Measurements from ENCODE around the gene P4HTM.
A peak's percentile ranks its signal among the peaks of the same experiment; 100 is the strongest.

The P4HTM gene

DNA sequence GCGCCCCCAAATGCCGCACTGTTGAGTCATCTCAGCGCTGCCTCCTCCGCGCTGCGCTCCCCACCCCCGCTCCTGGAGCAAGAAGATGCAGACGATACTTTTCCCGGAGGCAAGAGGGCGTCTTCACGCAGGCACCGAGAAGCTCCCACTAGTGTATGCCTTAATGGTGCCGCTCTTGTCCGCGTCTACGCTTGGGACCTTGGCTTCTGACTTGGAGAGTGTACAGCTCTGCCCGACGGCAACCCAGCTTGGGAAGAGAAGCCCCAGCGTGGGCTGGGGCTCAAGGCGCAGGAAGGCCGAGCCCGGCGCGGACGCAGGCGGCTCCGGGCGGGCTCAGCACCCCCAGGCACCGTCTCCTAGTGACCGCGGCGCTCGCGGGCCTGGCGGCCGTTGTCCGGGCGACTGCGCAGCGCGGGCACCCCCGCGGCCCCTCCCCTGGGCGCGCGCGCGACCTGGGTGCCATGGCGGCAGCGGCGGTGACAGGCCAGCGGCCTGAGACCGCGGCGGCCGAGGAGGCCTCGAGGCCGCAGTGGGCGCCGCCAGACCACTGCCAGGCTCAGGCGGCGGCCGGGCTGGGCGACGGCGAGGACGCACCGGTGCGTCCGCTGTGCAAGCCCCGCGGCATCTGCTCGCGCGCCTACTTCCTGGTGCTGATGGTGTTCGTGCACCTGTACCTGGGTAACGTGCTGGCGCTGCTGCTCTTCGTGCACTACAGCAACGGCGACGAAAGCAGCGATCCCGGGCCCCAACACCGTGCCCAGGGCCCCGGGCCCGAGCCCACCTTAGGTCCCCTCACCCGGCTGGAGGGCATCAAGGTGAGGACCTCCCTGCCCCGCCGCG is at the start of gene P4HTM:
Gene P4HTM (plus strand): TSS at position 446 of the 840 bp plus-strand sequence. CDS start 16 bp downstream, at position 462.
- DNase-seq (ENCODE audit: low read depth, low spot score): no peak

GRCh38 chr3:48945432-48945831 is 44.6 kb upstream of the P4HTM start:
- no peak for DNase-seq (ENCODE audit: low read depth, low spot score)

DNA sequence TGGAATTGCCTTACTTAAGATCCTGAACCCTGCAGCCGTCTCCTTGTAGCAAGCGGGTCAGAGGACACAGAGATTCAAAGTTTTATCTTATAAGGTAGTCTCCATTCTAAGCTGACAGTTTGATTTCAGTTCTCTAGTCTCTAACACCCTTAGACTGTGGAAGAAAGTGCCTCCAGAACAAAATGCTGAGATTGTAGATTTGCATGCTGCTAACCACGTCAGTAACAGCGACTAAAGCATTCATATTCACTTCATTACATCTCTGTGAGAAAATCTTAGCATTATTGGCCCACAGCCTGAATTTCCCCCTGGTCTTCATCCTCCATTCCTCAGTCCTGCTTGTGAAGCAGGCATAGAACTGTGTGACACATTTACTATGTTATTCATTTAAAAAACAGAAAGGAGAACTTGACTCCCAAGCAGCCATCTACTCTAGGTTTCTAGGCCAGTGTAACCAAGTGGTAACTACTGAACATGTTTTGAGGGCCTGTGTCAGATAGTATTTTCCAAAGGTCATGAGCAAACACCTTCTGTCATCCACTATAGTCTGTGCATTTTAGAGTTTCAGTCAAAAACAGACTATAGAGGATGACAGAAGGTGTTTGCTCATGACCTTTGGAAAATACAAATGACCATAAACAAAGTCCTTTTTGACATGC is 44.0 kb upstream of the P4HTM start:
- no peak for DNase-seq (ENCODE audit: low read depth, low spot score)

DNA sequence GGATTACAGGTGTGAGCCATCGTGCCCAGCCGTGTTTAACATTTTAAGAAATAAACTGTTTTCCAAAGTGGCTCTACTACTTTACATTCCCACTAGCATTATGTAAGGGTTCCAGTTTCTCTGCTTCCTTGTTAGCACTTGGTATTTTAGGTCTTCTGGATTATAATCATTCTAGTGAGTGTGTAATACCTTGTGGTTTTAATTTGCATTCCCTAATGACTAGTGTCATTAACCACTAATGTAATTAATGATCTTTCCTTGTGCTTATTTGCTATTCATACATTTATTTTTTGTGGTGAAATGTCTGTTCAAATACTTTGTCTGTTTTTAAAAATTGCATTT is 40.7 kb upstream of the P4HTM start:
- no peak for DNase-seq (ENCODE audit: low read depth, low spot score)

- DNase-seq (ENCODE audit: low read depth, low spot score): no peak
Measured at GRCh38 chr3:48950051-48950450, 40.0 kb upstream of the P4HTM start.

DNA sequence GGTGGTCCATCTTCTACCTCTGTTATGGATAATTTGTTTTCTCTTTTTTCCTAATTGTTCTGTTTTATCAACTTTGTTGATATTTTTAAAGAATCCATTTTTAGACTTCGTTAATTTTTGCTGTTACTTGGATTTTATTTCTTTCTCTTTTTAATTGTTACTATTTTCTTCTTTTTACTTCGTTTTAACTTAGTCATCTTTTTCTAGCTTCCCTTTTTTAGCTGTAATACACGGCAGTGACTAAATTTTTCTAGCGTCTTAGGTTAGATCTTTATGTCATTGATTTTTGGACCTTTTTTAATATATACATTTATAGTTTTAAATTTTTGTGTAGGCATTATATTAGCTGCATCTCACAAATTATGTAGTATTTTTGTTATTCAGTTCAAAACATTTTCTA is 38.3 kb upstream of the P4HTM start:
- no peak for DNase-seq (ENCODE audit: low read depth, low spot score)

DNA sequence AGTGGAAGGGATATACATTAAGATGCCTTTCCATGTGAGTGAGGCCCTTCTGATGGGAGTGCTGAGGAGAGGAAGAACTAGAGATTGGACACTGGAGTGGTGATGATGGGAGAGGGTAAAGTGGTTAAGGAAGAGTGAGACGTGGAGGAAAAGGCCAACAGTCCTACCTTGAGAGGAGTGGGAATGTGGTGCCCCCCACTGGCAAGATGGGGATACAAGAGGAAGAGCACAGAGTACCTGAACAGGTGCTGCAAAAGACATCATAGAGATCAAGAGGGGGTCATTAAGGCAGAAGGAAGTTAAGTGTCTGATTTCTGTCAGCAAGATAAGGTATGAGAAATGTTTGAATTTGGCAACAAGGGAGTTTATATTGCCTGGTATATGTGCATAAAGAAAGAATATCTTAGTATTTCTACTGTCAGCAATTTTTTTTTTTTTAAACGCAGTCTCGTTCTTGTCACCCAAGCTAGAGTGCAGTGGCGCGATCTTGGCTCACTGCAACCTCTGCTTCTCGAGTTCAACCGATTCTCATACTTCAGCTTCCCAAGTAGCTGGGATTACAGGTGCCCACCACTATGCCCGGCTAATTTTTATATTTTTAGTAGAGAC is 37.4 kb upstream of the P4HTM start:
- peak; percentile 40 for DNase-seq (ENCODE audit: low read depth, low spot score)

- DNase-seq (ENCODE audit: low read depth, low spot score): no peak
Measured at GRCh38 chr3:48957006-48957705, 32.9 kb upstream of the P4HTM start.

DNA sequence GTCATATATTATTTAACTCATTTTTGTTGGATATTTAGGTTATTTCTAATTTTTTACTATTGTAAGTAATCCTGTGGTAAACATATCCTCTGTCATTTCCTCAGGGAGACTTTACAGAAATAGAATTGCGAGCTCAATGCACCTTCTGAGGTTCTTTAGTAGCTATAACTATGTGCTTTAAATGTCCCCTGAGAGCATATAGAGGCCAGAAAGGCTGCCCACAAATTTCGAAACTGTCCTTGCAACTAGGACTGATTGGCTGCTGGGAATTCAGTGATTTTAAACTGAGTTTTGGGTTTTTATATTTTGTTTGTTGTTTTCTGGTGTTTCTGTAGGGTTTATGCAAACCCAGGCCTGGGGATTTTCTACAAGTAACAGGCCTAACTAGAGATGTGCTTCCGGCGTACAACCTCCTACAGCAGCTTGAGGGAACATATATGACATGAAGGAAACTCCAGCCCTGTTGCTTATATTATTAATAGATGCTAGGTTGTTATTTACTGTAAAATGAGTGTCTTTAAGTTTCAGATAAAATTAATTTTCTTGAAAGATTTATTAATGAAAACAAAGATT is 29.1 kb upstream of the P4HTM start:
- DNase-seq (ENCODE audit: low read depth, low spot score): no peak

DNA sequence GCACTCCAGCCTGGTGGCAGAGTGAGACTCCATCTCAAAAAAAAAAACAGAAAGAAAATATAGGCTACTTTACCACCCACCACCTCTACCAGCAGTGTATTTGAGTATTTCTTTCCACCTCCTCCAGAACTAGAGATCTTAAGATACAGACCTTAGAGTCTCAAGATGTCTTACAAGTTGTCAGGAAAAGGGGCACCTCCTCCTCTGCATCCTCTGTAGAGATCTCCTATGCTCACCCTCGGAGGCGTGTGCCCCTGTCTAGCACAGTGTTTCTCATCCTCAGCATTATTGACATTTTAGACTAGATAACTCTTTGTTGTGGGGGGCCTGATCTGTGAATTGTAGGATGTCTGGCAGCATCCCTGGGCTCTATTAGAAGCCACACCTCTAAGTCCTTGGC is 27.7 kb upstream of the P4HTM start:
- DNase-seq (ENCODE audit: low read depth, low spot score): no peak

- DNase-seq (ENCODE audit: low read depth, low spot score): no peak
Measured at GRCh38 chr3:48962939-48963338, 27.1 kb upstream of the P4HTM start.

GRCh38 chr3:48963591-48963990 is 26.4 kb upstream of the P4HTM start:
- DNase-seq (ENCODE audit: low read depth, low spot score): no peak

DNA sequence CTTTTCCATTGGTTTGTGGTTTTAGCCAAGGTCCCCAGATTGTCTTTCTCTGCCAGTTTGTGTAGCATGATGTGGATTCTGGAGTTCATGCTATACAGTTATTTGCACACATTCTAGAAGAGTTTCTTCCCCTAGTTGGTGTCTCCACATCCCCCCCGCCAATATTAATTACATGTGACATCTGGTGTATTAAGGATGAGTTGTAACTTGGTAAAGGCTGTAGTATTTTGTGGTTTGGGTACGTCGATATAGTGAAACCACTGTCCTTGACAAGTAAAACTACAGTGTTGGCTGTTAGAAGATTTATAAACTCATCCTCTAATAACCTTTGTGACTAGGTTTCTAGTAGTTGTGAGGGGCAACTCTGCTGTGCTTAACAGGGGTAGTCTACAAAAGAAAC is 23.7 kb upstream of the P4HTM start:
- DNase-seq (ENCODE audit: low read depth, low spot score): no peak

- DNase-seq (ENCODE audit: low read depth, low spot score): no peak
Measured at GRCh38 chr3:48966876-48967361, 23.1 kb upstream of the P4HTM start.

DNA sequence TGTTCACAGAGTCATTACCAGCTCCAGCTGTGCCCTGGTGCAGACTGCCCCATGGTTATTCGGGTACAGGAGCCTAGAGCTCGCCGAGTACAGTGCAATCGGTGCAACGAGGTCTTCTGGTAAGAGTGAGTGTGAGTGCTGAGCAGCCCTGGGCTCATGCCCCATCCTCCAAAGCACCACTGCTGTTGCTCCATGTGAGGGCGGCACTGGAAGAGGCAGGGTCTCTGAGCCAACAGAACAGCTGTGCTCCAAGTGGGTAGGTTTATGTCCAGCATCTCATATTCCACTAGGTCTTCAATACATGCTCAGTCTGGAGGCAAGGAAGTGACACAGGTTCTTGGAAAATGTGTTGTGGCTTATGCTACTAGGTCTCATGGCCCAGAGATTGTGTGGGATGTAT is 19.5 kb upstream of the P4HTM start:
- no peak for DNase-seq (ENCODE audit: low read depth, low spot score)

- DNase-seq (ENCODE audit: low read depth, low spot score): no peak
Measured at GRCh38 chr3:48974076-48974864, 15.8 kb upstream of the P4HTM start.

- DNase-seq (ENCODE audit: low read depth, low spot score): no peak
Measured at GRCh38 chr3:48979451-48979850, 10.6 kb upstream of the P4HTM start.

DNA sequence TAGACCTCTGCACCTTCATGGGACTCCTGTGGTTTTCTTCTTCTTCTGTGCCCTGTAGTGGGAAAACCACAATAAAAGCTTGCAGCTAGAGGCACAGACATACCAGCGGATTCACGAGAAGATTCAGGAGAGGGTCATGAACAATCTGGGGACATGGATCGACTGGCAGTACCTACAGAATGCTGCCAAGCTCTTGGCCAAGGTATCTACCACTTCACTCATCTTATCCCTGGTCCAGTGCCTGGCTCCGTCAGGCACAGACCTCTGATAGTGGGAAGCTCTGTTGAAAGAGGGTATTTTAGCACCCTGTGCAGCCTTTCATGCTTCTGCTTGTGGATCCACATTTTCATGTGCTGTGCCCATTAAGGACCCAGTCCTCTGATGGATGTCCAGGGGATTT is 9.7 kb upstream of the P4HTM start:
- DNase-seq (ENCODE audit: low read depth, low spot score): no peak

DNA sequence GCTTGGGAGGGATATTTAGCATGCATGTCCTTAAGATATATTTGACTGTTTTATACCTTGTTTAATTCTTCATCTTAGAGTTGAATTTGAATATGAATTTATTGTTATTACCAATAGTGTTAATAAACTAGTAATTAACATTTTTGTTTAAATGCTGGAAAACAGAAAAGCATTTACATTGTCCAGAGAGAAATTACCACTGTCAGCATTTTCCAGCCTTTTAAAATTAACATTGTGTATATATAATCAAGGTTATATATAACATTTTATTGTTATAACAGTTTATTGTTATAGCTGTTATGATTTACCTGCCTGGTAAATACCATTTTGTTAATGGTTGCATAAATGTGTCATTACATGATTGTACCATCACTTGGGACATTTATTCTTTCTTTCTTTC is 8.0 kb upstream of the P4HTM start:
- no peak for DNase-seq (ENCODE audit: low read depth, low spot score)

- DNase-seq (ENCODE audit: low read depth, low spot score): no peak
Measured at GRCh38 chr3:48982686-48983085, 7.4 kb upstream of the P4HTM start.

GRCh38 chr3:48983096-48983495 is 6.9 kb upstream of the P4HTM start:
- DNase-seq (ENCODE audit: low read depth, low spot score): no peak
